Measurements from ENCODE around the gene PWWP2A.

Gene PWWP2A

GRCh38 chr5:160129841-160130240, 10.6 kb upstream of the PWWP2A start:
- TF ChIP-seq CTCF (IDR thresholded peaks at IDR 0.05; ENCODE audit: control insufficient read depth, insufficient read depth, low read depth, low read length, missing control alignments) = no peak
- no peak for DNase-seq (ENCODE audit: low read depth)
- H3K4me3 ChIP-seq (ENCODE audit: control insufficient read depth, low read depth, low read length) = no peak overlapping the region

DNA sequence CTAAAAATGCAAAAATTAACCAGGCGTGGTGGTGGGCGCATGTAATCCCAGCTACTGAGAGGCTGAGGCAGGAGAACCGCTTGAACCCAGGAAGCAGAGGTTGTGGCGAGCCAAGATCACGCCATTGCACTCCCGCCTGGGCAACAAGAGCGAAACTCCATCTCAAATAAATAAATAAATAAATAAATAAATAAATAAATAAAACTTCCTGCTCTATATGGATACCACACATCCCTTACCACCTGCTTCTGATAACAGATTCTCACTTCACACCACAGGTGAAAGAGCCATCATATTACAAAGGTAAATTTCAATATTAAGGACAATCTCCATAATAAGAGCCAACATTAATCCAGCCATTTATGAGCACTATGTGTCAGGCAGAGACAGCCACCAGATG, 9.4 kb upstream of the PWWP2A start:
- no peak overlapping the region for H3K4me3 ChIP-seq (ENCODE audit: control insufficient read depth, low read depth, low read length)
- DNase-seq (ENCODE audit: low read depth) = no peak
- TF ChIP-seq CTCF (IDR thresholded peaks at IDR 0.05; ENCODE audit: control insufficient read depth, insufficient read depth, low read depth, low read length, missing control alignments) = no peak

DNA sequence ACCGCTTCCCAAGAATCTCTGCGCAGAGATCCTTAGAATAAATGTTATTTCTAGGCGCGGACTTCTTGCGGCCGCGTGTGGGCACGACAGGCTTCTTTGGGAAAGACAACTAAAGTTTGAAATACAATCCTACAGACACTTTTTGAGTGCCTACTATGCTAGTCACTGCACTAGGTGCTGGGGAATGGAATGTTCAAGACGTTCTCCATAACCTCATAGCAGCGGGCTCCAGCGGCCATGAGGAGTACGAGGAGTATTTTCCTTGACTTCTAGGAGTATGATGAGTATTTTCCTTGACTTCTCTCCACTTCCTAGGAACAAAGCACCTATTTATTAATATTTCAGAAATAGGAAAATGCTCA, 636 bp upstream of the PWWP2A start:
- no peak for TF ChIP-seq CTCF (IDR thresholded peaks at IDR 0.05; ENCODE audit: control insufficient read depth, insufficient read depth, low read depth, low read length, missing control alignments)
- no peak for DNase-seq (ENCODE audit: low read depth)
- no peak overlapping the region for H3K4me3 ChIP-seq (ENCODE audit: control insufficient read depth, low read depth, low read length)

- TF ChIP-seq CTCF (IDR thresholded peaks at IDR 0.05; ENCODE audit: control insufficient read depth, insufficient read depth, low read depth, low read length, missing control alignments) = no peak
- no peak for DNase-seq (ENCODE audit: low read depth)
- H3K4me3 ChIP-seq (ENCODE audit: control insufficient read depth, low read depth, low read length) = peak overlapping the region; percentile 87
Observed at GRCh38 chr5:160118349-160119141, 705 bp downstream of the PWWP2A start.

- no peak overlapping the region for H3K4me3 ChIP-seq (ENCODE audit: control insufficient read depth, low read depth, low read length)
- no peak for TF ChIP-seq CTCF (IDR thresholded peaks at IDR 0.05; ENCODE audit: control insufficient read depth, insufficient read depth, low read depth, low read length, missing control alignments)
- DNase-seq (ENCODE audit: low read depth) = no peak
Observed at GRCh38 chr5:160116991-160117390, 2.3 kb downstream of the PWWP2A start.

DNA sequence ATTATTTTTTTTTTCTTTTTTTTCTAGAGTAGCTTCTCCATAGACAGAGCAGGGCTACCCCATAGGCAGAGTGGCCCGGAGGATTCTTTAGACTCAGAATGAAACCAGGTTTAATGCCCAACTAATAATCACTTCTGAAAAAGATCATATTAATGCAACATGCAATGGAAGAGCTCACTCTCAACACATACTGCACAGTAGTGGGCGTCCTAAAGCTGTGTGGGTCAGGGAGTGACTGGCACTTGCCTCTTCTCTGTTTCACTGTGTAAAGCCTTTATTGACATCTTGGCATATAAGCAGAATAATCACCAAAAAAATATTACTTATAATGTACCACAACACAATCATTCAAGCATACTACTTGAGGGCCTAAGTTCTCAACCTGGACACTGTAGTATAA, 11.1 kb downstream of the PWWP2A start:
- no peak for TF ChIP-seq CTCF (IDR thresholded peaks at IDR 0.05; ENCODE audit: control insufficient read depth, insufficient read depth, low read depth, low read length, missing control alignments)

More for the DNA sequence above, 11.1 kb downstream of the PWWP2A start:
- DNase-seq (ENCODE audit: low read depth) = no peak
- H3K4me3 ChIP-seq (ENCODE audit: control insufficient read depth, low read depth, low read length) = no peak overlapping the region
